H9 (cell line): Measurements from ENCODE around the gene VCP. TPM values are rescaled to one million over a fixed set of nuclear protein-coding genes. Genes with fewer than 3 reads are reported as not detected.

Source experiments
- DNase-seq: peaks from one replicate; pipeline ENCODE4 v3.0.0-alpha.2; 2017
- H2AFZ ChIP-seq: one replicate; pipeline ENCODE4 v1.6.1; 2013; ENCODE audit warnings: mild to moderate bottlenecking, low read length, control low read depth, moderate library complexity
- H2AK5ac ChIP-seq: 2 replicates; pipeline ENCODE4 v1.6.1; 2013; ENCODE audit warnings: low read length, control low read depth, mixed read lengths; ENCODE audit not compliant: insufficient read length
- H2BK120ac ChIP-seq: one replicate; pipeline ENCODE4 v1.6.1; 2013; ENCODE audit warnings: low read depth, mild to moderate bottlenecking, low read length, control low read depth, inconsistent platforms; ENCODE audit not compliant: poor library complexity, severe bottlenecking
- H2BK12ac ChIP-seq: 2 replicates; pipeline ENCODE4 v1.6.1; 2013; ENCODE audit warnings: low read length, control low read depth, mixed read lengths, low read depth; ENCODE audit not compliant: insufficient read length
- H2BK15ac ChIP-seq: 2 replicates; pipeline ENCODE4 v1.6.1; 2013; ENCODE audit warnings: low read depth, low read length, control low read depth
- H2BK20ac ChIP-seq: one replicate; pipeline ENCODE4 v1.6.1; 2013; ENCODE audit warnings: low read depth, mild to moderate bottlenecking, low read length, control low read depth, inconsistent platforms; ENCODE audit not compliant: poor library complexity, severe bottlenecking
- H2BK5ac ChIP-seq: 2 replicates; pipeline ENCODE4 v1.6.1; 2013; ENCODE audit warnings: low read length, control low read depth, mixed read lengths; ENCODE audit not compliant: insufficient read length
- H3K14ac ChIP-seq: 2 replicates; pipeline ENCODE4 v1.6.1; 2013; ENCODE audit warnings: low read length, control low read depth; ENCODE audit not compliant: insufficient read depth
- H3K18ac ChIP-seq: 2 replicates; pipeline ENCODE4 v1.6.1; 2013; ENCODE audit warnings: low read depth, mild to moderate bottlenecking, mixed read lengths, low read length, control low read depth; ENCODE audit not compliant: insufficient read length
- H3K23ac ChIP-seq: 2 replicates; pipeline ENCODE4 v1.6.1; 2013; ENCODE audit warnings: low read length, control low read depth, mixed read lengths, low read depth; ENCODE audit not compliant: insufficient read length
- H3K23me2 ChIP-seq: 2 replicates; pipeline ENCODE4 v1.6.1; 2013; ENCODE audit warnings: low read depth, mild to moderate bottlenecking, mixed read lengths, low read length, control low read depth; ENCODE audit not compliant: insufficient read length, poor library complexity, severe bottlenecking
- H3K27ac ChIP-seq: 2 replicates; pipeline ENCODE4 v1.5.1; 2013; ENCODE audit warnings: low read length, control low read depth, mixed read lengths, low read depth; ENCODE audit not compliant: insufficient read length
- H3K27me3 ChIP-seq: 2 replicates; pipeline ENCODE4 v1.6.1; 2013; ENCODE audit warnings: low read length, control low read depth, inconsistent platforms; ENCODE audit not compliant: insufficient read depth
- H3K4ac ChIP-seq: 2 replicates; pipeline ENCODE4 v1.6.1; 2013; ENCODE audit warnings: low read depth, mild to moderate bottlenecking, control low read depth, inconsistent platforms, low read length, moderate library complexity
- H3K4me1 ChIP-seq: 2 replicates; pipeline ENCODE4 v1.6.1; 2013; ENCODE audit warnings: low read length, control low read depth, inconsistent platforms; ENCODE audit not compliant: insufficient read depth
- H3K4me2 ChIP-seq: 2 replicates; pipeline ENCODE4 v1.6.1; 2013; ENCODE audit warnings: low read length, control low read depth, mixed read lengths; ENCODE audit not compliant: insufficient read length, insufficient read depth
- H3K56ac ChIP-seq: 2 replicates; pipeline ENCODE4 v1.6.1; 2013; ENCODE audit warnings: low read depth, mild to moderate bottlenecking, mixed read lengths, low read length, control low read depth; ENCODE audit not compliant: insufficient read length
- H3K79me1 ChIP-seq: 2 replicates; pipeline ENCODE4 v1.6.1; 2013; ENCODE audit warnings: low read depth, mild to moderate bottlenecking, moderate library complexity, low read length, control low read depth, inconsistent platforms; ENCODE audit not compliant: insufficient read depth, poor library complexity, severe bottlenecking
- H3K79me2 ChIP-seq: 2 replicates; pipeline ENCODE4 v1.6.1; 2013; ENCODE audit warnings: low read length, control low read depth, inconsistent platforms; ENCODE audit not compliant: insufficient read depth
- H3K9ac ChIP-seq: 2 replicates; pipeline ENCODE4 v1.6.1; 2013; ENCODE audit warnings: low read length, control low read depth, mixed read lengths; ENCODE audit not compliant: insufficient read length; ENCODE audit errors: extremely low read depth
- H3K9me3 ChIP-seq: one replicate; pipeline ENCODE4 v1.6.1; 2013; ENCODE audit warnings: low read depth, low read length, inconsistent platforms; ENCODE audit not compliant: control insufficient read depth
- H3T11ph ChIP-seq: one replicate; pipeline ENCODE4 v1.6.1; 2013; ENCODE audit warnings: mild to moderate bottlenecking, low read length, control low read depth, inconsistent platforms
- H4K20me1 ChIP-seq: one replicate; pipeline ENCODE4 v1.6.1; 2013; ENCODE audit not compliant: control insufficient read depth, insufficient read length, insufficient read depth
- H4K5ac ChIP-seq: 2 replicates; pipeline ENCODE4 v1.6.1; 2013; ENCODE audit warnings: low read depth, mild to moderate bottlenecking, mixed read lengths, low read length, control low read depth; ENCODE audit not compliant: insufficient read length
- H4K8ac ChIP-seq: replicated peaks from 2 replicates; pipeline ENCODE4 v1.6.1; 2013; ENCODE audit warnings: low read length, control low read depth, mixed read lengths, low read depth; ENCODE audit not compliant: insufficient read length
- H4K91ac ChIP-seq: 2 replicates; pipeline ENCODE4 v1.6.1; 2013; ENCODE audit warnings: low read depth, mild to moderate bottlenecking, moderate library complexity, mixed read lengths, low read length, control low read depth; ENCODE audit not compliant: insufficient read length
- H3K27ac Mint-ChIP-seq, 3 experiments: 2 replicates in 2 of 3; 3 replicates in 1 of 3; pipeline ENCODE4 v1.8.0; 2020 to 2021; ENCODE audit warnings: mixed read lengths in 3 of 3, mild to moderate bottlenecking in 1 of 3, moderate library complexity in 1 of 3
- H3K27me3 Mint-ChIP-seq: 2 replicates; pipeline ENCODE4 v1.8.0; 2021; ENCODE audit warnings: low read depth, mild to moderate bottlenecking, moderate library complexity, mixed read lengths
- H3K36me3 Mint-ChIP-seq, 3 experiments: 2 replicates in 2 of 3; 3 replicates in 1 of 3; pipeline ENCODE4 v1.8.0; 2020 to 2021; ENCODE audit warnings: low read depth in 3 of 3, mixed read lengths in 3 of 3; ENCODE audit not compliant: insufficient read depth in 1 of 3
- H3K4me1 Mint-ChIP-seq, 2 experiments: 2 replicates each; pipeline ENCODE4 v1.8.0; 2020; ENCODE audit warnings: mixed read lengths in 2 of 2
- H3K4me3 Mint-ChIP-seq, 2 experiments: 2 replicates in 1 of 2; 3 replicates in 1 of 2; pipeline ENCODE4 v1.8.0; 2020 to 2021; ENCODE audit warnings: mild to moderate bottlenecking in 2 of 2, mixed read lengths in 2 of 2, moderate library complexity in 1 of 2
- H3K9me3 Mint-ChIP-seq, 2 experiments: 2 replicates in 1 of 2; 3 replicates in 1 of 2; pipeline ENCODE4 v1.8.0; 2020; ENCODE audit warnings: mild to moderate bottlenecking in 2 of 2, mixed read lengths in 2 of 2, moderate library complexity in 1 of 2
- WGBS: extraction: QIAGEN DNeasy Blood & Tissue Kit; methylation state at CpG from one replicate; pipeline ENCODE4 v1.1.7; 2013; ENCODE audit warnings: missing lambda C conversion rate, low lambda C conversion rate, mixed read lengths; ENCODE audit not compliant: insufficient read length; ENCODE audit errors: extremely low coverage; 5-methylcytosine and 5-hydroxymethylcytosine counted together
- total RNA-seq: library from RNA; stranded (reverse); gene quantifications from 2 replicates; pipeline ENCODE4 v1.2.1, GENCODE V29; 2021
- TF ChIP-seq, protein P1 (sequence below): fragments of 200-600 bp; sonication (generic); conservative IDR thresholded peaks from 3 replicates; pipeline ENCODE4 v1.8.0; 2021; ENCODE audit warnings: antibody characterized with exemption, mild to moderate bottlenecking

VCP gene
- total RNA-seq, 1 experiment from 2014 or later: 407 TPM

DNA sequence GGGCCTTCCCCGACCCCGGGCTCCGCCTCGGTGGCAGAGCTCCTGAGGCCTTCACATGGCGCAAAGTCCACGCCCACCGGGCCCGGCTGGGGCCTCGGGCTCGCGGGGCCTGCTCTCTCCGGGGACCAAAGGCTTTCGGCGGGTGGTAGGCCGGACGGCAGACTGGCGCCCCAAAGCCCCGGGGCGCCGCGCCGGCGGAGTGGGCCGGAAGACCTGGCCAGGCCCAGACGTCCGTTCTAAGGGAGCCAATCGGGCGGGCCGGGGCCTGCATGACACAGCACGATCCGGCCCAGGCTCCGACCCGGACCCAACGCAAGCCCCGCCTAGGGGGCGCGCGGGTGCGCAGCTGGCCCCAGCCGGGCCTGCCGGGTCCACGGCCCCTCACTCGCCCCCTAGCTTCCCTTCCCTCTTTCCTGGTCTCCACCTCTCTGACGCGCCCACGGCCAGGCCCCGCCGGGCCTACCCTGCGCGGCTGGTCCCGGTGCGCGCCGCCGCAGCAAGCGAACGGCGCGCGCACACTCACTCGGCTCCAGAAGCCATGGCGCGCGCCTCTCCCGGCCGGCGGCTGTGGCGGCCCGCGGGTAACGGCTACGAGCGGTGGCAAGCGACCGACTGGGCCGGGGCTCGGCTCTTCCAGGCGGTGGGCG, 488 bp downstream of the VCP start:
- Histone ChIP-seq H3K27ac (peak overlapping the region; percentile 35), H3K27me3 (no peaks in the 10 kb centered on the region), H3K23me2 (peaks cover 6% of the 10 kb centered on the region), H3K4ac (no peak overlapping the region; the same call in 1 of the 2 replicates), H3K4me2 (peak overlapping the region; percentile 76), H2BK15ac (no peak overlapping the region), H4K8ac (no peak overlapping the region), H3K9me3 (no peaks in the 10 kb centered on the region), H2AK5ac (no peak overlapping the region), H3K14ac (peak overlapping the region; percentile 92), H2AFZ (no peak overlapping the region), H3T11ph (no peak overlapping the region), H3K56ac (no peak overlapping the region), H4K5ac (no peak overlapping the region), H2BK20ac (no peak overlapping the region), H2BK5ac (no peak overlapping the region), H4K91ac (no peak overlapping the region), H3K9ac (peak overlapping the region; percentile 85), H3K79me1 (no peaks in the 10 kb centered on the region), H2BK12ac (no peak overlapping the region), H3K4me1 (peaks cover 5% of the 10 kb centered on the region; the same call in 1 of the 2 replicates), H2BK120ac (no peak overlapping the region), H3K23ac (no peak overlapping the region), H3K18ac (peak overlapping the region; percentile 95), H3K79me2 (peaks cover 39% of the 10 kb centered on the region), H4K20me1 (no peaks in the 10 kb centered on the region)
- peaks cover 18 to 22% of the 10 kb centered on the region in 2 experiments for H3K4me1 Mint-ChIP-seq
- H3K27ac Mint-ChIP-seq: peak overlapping the region; percentile 98 to 99 (median 98)
- H3K9me3 Mint-ChIP-seq: no peaks in the 10 kb centered on the region; a peak in 1 of 5 replicates
- TF ChIP-seq, protein P1, sequence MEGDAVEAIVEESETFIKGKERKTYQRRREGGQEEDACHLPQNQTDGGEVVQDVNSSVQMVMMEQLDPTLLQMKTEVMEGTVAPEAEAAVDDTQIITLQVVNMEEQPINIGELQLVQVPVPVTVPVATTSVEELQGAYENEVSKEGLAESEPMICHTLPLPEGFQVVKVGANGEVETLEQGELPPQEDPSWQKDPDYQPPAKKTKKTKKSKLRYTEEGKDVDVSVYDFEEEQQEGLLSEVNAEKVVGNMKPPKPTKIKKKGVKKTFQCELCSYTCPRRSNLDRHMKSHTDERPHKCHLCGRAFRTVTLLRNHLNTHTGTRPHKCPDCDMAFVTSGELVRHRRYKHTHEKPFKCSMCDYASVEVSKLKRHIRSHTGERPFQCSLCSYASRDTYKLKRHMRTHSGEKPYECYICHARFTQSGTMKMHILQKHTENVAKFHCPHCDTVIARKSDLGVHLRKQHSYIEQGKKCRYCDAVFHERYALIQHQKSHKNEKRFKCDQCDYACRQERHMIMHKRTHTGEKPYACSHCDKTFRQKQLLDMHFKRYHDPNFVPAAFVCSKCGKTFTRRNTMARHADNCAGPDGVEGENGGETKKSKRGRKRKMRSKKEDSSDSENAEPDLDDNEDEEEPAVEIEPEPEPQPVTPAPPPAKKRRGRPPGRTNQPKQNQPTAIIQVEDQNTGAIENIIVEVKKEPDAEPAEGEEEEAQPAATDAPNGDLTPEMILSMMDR: peak; percentile 61
- peak overlapping the region; percentile 92 to 95 for H3K4me3 Mint-ChIP-seq
- no CpG with 5 or more reads among the region's 79 CpGs for WGBS
- DNase-seq: peak; percentile 85
- no peaks in the 10 kb centered on the region; the same call in none of the 2 replicates for H3K27me3 Mint-ChIP-seq
- H3K36me3 Mint-ChIP-seq: peaks cover 61 to 84% (median 74%) of the 10 kb centered on the region in 3 experiments
